ENCODE measurements around the gene PDE9A.
A peak's percentile ranks its signal among the peaks of the same experiment; 100 is the strongest.

Gene PDE9A

DNA sequence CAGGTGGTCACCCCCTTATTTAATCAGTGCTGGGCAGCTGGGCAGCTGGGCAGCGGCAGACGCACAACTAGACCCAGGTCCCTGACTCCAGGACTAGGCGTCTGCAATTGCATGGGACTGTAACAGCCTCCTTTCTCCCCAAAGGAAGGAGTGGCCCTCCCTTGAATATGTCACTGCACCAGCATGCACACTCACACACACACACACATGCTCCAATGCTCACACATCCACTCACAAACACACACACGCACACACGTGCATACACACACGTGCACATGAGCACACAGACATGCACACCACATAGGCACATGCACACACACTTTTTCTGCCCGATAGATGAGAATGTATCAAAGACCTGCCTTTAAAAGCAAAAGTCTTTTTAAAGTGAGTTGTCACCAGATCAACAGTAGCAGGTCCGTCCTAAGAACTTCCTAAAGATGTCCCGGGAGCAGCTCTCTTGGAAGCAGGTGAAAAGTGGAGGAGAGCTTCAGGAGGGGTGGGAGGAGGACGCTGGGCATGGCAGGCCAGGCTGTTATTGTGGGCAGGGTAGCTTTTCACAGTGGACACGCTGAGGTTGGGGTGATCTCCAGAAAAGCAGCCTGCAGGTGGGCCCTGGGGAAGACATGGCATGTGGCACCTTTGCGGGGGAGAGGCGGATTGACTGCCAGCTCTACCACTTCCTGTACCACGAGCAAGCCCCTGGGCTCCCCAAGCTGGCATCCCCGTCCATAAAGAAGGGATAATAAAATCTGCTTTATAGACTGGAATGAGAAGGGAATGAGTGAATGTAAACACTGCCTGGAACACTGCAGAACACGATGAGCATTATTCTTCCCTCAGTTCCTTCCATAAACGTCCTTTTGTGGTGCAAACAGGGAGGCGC lies 1.7 kb downstream of the PDE9A start:
- no peak for FAIRE-seq
- no peak for DNase-seq (ENCODE audit: insufficient read length)
- no peak for TF ChIP-seq TAF1 (IDR thresholded peaks at IDR 0.05; ENCODE audit: borderline replicate concordance, low read depth, low read length)
- TF ChIP-seq POLR2A (IDR thresholded peaks at IDR 0.05; ENCODE audit: low read depth, low read length): no peak
- TF ChIP-seq POLR2AphosphoS5 (IDR thresholded peaks at IDR 0.05; ENCODE audit: low read depth, low read length): no peak

DNA sequence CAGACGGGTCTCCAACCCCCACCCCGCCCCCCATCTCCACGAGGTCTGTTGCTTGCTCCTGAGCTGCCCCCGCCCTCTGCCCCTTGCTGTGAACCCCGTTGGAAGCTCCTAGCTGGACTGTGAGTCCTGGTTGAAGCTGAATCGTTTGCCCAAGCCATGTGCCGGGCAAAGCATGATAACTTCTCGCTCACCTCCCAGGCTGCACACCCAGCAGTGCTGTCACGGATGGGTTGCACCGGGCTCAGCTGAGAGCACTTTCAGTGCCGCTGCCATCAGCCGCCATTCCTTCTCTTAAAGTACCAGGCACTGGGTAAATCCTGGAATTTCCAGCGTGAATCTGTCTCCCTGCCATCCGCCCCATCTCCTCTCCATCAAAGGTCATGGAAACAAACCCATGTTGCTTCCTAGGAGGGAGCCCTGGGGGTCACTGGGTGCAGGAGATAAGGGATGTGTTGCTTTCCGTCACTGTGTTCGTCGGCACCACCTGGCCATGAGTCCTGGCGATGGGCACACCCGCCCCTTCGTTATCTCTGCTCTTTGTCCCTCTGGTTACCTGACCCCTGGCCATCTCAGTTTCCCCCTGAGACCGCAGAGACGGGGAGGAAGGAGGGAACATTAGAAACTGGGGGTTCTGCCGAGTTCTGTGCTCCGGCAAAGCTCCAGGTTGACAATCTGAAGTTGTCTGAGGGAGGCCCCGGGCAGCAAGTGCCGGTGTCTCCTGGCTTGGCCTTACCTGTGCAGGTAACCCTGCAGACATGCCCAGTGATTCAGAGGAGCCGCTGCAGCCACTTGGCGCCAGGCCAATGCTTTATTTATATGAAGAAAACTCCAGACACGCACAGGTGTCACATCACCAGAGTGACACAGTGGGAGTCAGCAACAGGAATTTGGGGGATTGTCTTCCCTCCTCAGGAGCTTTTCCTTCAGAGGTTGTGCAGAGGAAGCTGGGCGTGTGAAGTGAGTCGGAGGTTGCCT lies 2.7 kb downstream of the PDE9A start:
- FAIRE-seq: no peak
- DNase-seq (ENCODE audit: insufficient read length): no peak
- TF ChIP-seq TAF1 (IDR thresholded peaks at IDR 0.05; ENCODE audit: borderline replicate concordance, low read depth, low read length) (no peak), POLR2A (IDR thresholded peaks at IDR 0.05; ENCODE audit: low read depth, low read length) (no peak), POLR2AphosphoS5 (IDR thresholded peaks at IDR 0.05; ENCODE audit: low read depth, low read length) (no peak)

DNA sequence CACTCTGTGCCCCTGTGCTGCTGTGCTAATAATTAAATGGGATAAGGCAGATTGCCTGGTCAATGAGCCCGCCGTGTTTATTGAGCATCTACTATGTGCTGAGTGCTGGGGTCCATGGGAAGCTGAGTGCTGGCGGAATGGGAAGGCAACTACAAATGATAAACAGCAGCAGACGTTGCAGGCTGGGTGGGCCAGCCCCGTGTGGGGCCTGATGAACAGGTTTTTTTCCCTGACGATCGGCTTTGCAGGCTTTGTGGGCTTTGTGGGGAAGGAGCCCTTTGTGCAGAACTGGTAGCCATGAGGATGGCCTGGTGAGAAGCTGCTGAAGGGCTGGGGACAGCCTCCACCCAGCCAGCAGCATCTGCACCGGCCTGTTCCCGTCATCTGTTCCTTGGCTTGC lies 3.5 kb downstream of the PDE9A start:
- FAIRE-seq: no peak
- no peak for TF ChIP-seq POLR2AphosphoS5 (IDR thresholded peaks at IDR 0.05; ENCODE audit: low read depth, low read length)
- TF ChIP-seq TAF1 (IDR thresholded peaks at IDR 0.05; ENCODE audit: borderline replicate concordance, low read depth, low read length): no peak
- TF ChIP-seq POLR2A (IDR thresholded peaks at IDR 0.05; ENCODE audit: low read depth, low read length): no peak

DNA sequence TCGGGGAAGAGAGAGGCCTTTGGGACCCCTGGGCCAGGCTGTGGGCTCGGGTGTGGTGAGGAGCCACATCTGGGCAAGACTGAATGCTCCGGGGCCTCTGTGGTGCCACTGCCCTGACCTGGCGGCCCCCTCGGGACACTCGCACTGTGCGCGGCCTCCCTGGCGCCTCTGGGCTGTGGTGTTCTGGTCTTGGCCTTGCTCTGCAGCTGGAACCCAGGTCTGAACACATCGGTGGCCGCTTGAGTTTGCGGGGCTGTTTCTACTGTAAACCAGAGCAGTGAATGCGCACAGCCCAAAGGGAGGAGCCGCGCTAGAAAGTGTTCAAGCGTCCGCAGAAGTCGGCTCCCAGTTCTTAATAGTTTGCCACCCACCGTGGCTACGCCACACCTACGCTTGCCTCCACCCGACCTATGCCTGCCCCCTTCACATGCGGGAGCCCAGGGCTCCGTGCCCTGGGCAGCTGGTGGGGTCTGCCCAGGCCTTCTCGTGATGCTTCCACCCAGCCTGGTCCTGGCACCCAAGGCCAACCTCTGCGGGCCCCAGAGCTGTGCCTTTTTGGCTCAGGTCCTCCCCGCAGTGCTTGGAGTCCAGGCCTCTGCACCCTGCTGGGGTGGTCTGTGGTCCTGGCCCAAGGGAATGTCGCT lies 4.4 kb downstream of the PDE9A start:
- DNase-seq (ENCODE audit: insufficient read length) (no peak), FAIRE-seq (no peak)
- TF ChIP-seq TAF1 (IDR thresholded peaks at IDR 0.05; ENCODE audit: borderline replicate concordance, low read depth, low read length): no peak
- no peak for TF ChIP-seq POLR2A (IDR thresholded peaks at IDR 0.05; ENCODE audit: low read depth, low read length)
- no peak for TF ChIP-seq POLR2AphosphoS5 (IDR thresholded peaks at IDR 0.05; ENCODE audit: low read depth, low read length)

More for the DNA sequence above, 3.5 kb downstream of the PDE9A start:
- no peak for DNase-seq (ENCODE audit: insufficient read length)

DNA sequence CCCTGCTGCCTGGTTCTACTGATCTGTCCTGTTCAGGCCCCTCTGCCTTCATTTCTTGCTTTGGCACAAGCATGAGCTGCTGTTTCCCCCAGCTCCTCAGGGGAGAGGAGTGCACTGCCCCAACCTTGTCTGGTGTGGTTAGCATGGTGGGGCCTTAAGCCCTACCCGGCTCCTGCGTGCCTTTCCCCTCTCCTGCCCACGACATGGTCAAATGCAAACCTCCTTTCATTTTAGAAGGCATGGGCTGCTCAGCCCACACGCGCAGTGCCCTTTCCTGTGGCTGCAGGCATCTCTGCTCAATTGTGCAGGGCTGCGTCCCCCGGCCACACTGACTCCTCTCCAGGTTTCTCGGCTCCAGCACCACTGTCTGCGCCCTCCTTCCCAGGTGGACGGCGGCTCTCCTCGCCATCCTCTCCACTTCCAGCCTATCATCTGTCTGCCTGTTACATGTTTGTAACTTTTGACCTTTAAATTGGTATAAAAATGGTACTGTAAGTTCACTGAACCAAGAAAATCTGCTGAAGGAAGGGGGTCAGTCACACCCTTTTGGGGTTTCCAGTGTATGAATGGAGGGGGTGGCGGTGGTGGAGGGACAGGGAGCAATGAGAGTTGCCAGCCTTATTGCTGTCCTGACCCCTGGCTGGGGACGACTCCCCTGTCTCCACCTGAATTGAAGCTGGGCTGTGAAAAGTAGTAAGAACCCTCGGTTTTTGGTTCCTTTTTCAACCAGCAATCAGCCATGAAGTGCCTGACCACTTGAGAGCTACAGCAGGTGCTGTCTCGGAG lies 5.1 kb downstream of the PDE9A start:
- no peak for DNase-seq (ENCODE audit: insufficient read length)
- TF ChIP-seq POLR2AphosphoS5 (IDR thresholded peaks at IDR 0.05; ENCODE audit: low read depth, low read length) (no peak), TAF1 (IDR thresholded peaks at IDR 0.05; ENCODE audit: borderline replicate concordance, low read depth, low read length) (no peak)
- FAIRE-seq: no peak

DNA sequence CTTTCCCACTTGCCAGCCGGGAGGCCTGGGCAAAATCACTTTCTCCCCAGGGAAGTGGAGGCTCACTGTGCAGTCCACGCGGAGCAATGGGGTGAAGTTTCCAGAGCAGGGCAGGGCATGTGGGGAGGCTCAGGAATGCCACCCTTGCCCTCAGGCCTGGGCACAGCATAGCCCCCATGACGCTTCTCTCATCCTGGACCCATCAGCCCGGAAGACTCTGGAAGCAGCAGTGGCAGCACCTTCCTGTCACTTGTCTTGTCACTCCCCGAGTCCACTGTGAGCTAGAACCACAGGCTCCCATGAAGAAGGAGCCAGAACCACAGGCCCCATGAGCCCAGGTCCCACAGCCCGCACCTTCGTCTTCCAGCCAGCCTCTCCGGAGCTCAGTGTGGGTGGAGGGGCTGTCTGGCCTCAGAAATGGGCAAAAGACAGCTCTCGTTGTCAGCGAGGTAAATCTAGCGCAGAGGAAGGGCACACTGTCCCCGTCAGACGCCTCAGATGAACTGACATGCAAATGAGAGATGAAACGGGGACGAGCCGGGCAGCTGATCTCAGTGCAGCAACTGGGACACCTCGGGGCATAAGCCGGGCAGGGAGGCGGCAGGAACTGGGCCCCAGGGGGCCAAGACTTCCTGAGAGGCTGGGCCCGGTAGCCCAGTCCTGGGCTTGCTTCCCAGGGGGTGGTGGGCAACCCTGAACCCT lies 6.1 kb downstream of the PDE9A start:
- TF ChIP-seq TAF1 (IDR thresholded peaks at IDR 0.05; ENCODE audit: borderline replicate concordance, low read depth, low read length) (no peak), POLR2A (IDR thresholded peaks at IDR 0.05; ENCODE audit: low read depth, low read length) (no peak), POLR2AphosphoS5 (IDR thresholded peaks at IDR 0.05; ENCODE audit: low read depth, low read length) (no peak)
- no peak for FAIRE-seq
- DNase-seq (ENCODE audit: insufficient read length): no peak

DNA sequence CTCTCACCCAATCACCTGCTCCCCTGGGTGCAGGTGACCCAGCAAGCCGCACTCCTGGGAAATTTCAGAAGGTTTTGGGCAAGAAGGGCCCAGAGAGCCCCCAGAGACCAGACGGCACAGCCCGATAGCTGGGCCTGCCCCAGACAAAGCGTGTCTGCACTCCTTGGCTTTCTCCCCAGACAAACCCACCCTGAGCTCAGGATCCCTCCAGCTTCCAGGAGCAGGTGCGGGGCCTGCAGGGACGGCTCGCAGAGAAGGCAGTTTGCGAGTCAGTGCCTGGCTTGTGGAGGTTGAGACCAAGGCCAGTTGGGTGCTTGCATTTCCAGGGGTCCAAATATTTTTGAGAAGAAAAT lies 6.7 kb downstream of the PDE9A start:
- TF ChIP-seq POLR2AphosphoS5 (IDR thresholded peaks at IDR 0.05; ENCODE audit: low read depth, low read length) (no peak), TAF1 (IDR thresholded peaks at IDR 0.05; ENCODE audit: borderline replicate concordance, low read depth, low read length) (no peak), POLR2A (IDR thresholded peaks at IDR 0.05; ENCODE audit: low read depth, low read length) (no peak)
- DNase-seq (ENCODE audit: insufficient read length) (no peak), FAIRE-seq (no peak)

DNA sequence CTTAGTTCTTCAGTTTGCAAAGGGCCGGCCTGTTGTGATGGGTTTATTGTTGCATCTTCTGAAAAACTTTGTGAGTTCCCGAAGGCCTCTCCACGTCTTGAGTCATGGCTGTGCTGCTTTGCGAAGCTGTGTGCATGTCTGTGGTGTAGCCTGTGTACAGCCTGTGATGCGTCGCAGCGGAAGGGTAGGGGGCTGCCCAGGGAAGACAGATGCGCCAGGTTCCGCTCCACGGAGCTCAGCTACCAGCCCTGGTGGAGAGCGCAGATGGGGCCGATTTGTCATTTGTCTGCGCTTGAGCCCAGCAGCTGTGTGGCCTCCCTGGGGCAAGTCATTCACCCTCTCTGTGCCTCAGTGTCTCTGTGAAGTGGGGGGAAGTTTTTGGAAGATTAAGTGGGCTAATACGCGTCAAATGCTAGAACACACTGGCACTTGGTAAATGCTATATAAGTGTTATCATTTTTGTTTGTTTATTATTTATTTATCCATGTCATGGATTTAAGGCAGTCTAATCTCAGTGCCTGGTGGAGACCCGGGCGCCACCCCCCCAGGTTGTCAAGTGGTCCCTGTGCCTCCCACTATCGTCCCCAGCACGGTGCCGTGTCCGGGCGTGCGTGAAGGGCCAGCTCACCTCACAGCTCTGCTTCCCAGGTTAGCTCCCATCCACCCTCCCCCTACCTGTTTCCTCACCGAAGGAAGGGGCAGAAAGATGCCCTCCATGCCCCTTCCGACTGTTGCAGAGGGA lies 8.4 kb downstream of the PDE9A start:
- FAIRE-seq (no peak), DNase-seq (ENCODE audit: insufficient read length) (no peak)
- TF ChIP-seq TAF1 (IDR thresholded peaks at IDR 0.05; ENCODE audit: borderline replicate concordance, low read depth, low read length) (no peak), POLR2AphosphoS5 (IDR thresholded peaks at IDR 0.05; ENCODE audit: low read depth, low read length) (no peak), POLR2A (IDR thresholded peaks at IDR 0.05; ENCODE audit: low read depth, low read length) (no peak)

DNA sequence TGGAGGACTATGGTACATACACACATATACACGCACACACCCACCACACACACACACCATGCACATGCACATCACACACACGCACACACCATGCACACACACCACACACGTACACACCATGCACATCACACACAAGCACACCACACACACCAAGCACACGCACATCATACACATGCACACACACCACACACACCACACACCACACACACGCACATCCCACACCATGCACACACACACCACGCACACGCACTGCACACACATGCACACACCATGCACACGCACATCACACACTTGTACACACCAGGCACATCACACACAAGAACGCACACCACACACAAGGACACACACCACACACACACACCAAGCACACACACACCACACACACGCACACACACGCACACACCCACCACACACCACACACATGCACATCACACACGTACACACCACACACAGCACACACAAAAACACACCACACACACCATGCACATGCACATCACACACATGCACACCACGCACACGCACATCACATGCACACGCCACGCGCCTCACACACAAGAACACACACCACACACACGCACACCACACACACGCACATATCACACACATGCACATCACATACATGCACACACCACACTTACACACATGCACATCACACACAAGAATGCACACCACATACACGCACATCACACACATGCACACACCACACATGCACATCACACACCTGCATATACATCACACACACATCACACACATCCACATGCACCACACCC lies 9.2 kb downstream of the PDE9A start:
- FAIRE-seq (peak; percentile 63), DNase-seq (ENCODE audit: insufficient read length) (no peak)
- TF ChIP-seq TAF1 (IDR thresholded peaks at IDR 0.05; ENCODE audit: borderline replicate concordance, low read depth, low read length): no peak
- no peak for TF ChIP-seq POLR2A (IDR thresholded peaks at IDR 0.05; ENCODE audit: low read depth, low read length)
- TF ChIP-seq POLR2AphosphoS5 (IDR thresholded peaks at IDR 0.05; ENCODE audit: low read depth, low read length): no peak

Measured in GM12892 (cell line).